Adrenal gland (tissue), 5 donors: ENCODE measurements around the gene TEKTIP1.

Experiments
- POLR2A ChIP-seq, 2 donors: fragments of 450-650 bp; IDR thresholded peaks; one replicate each; pipeline ENCODE4 v1.6.1; 2017; ENCODE audit warnings: antibody characterized with exemption in 2 of 2, mild to moderate bottlenecking in 2 of 2, moderate library complexity in 1 of 2
- TF ChIP-seq, protein P1 (sequence below), 6 experiments: fragments of 450-650 bp in 4 of 6; fragments of 200-600 bp in 2 of 6; sonication (generic) in 1 of 6; IDR thresholded peaks; 1 replicate in 5 of 6; 2 replicates in 1 of 6; pipeline versions ENCODE4 v1.5.1 to v1.8.0; 2016 to 2021; ENCODE audit warnings: antibody characterized with exemption in 6 of 6, mild to moderate bottlenecking in 2 of 6, moderate library complexity in 1 of 6
- donor health status: DM: no; HTN: no; CAD: no.

- TF ChIP-seq, protein P1, sequence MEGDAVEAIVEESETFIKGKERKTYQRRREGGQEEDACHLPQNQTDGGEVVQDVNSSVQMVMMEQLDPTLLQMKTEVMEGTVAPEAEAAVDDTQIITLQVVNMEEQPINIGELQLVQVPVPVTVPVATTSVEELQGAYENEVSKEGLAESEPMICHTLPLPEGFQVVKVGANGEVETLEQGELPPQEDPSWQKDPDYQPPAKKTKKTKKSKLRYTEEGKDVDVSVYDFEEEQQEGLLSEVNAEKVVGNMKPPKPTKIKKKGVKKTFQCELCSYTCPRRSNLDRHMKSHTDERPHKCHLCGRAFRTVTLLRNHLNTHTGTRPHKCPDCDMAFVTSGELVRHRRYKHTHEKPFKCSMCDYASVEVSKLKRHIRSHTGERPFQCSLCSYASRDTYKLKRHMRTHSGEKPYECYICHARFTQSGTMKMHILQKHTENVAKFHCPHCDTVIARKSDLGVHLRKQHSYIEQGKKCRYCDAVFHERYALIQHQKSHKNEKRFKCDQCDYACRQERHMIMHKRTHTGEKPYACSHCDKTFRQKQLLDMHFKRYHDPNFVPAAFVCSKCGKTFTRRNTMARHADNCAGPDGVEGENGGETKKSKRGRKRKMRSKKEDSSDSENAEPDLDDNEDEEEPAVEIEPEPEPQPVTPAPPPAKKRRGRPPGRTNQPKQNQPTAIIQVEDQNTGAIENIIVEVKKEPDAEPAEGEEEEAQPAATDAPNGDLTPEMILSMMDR (IDR thresholded peaks at IDR 0.05), result peak in 1 of 6 experiments; percentile 12
- peak in 1 of 2 donors; percentile 18 for TF ChIP-seq POLR2A (IDR thresholded peaks at IDR 0.05)
Observed at GRCh38 chr19:3572132-3572854, 33.3 kb downstream of the TEKTIP1 start.
